T47D (cell line): ENCODE results near the gene OXCT1.
A peak's percentile ranks its signal among the peaks of the same experiment; 100 is the strongest.

Experiments
- DNase-seq, 2 experiments: peaks; one replicate each; pipeline versions ENCODE4 v3.0.0 to v3.0.0-alpha.2; 2011 to 2012; ENCODE audit warnings: low read depth in 1 of 2, low spot score in 1 of 2
- JUND ChIP-seq: IDR thresholded peaks from 2 replicates; pipeline ENCODE4 v1.6.1; 2012; ENCODE audit warnings: low read depth
- in situ Hi-C: cut with HindIII; loops from 2 replicates; pipeline ENCODE4 v1.10.0; 2016; ENCODE audit warnings: low sequenced_read_pairs, low pct_unique_long_range_greater_than_20kb

The OXCT1 gene

DNA sequence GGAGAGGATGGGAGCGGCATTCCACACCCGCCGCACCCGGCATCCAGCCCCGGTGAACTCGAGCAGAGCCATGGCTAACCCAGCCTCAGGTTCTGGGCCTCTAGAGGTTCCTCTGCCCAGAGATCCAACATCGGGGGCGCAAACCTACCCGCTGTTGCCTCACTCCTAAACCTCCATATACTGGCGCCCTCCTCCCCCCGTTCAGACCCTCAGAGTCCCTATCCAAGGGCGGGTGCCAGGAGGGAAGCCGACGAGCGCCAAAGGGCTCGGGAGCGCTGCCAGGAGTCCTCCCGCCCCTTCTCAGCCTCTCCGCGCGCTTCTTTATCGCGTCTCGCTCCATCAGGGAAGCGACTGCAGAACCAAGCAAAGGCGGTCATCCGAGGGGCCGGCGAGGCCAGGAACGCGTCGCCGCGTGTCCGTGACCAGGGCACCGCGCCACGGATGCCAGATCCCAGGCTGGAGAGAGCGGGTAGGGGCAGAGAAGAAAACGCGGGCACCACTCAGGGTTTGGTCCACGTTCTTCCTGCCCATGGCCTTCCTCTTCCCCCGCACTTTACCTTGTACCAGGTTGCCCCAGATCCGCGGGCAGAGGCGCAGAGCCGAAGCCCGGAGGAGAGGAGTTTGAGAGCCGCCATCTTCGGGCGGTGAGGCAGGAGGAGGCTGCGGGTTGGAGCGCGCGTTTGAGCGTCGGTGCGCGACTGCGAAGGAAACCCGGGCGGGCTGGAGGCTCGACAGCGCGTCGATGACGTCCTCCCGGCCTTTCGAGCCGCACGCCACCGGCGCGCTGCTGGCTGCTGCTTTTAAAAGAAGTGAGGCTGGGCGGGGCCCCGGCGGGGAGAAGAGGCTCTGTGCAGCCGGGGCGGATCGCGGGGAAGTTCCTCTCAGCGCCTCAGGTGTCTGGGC, at the start of gene OXCT1:
Gene OXCT1 (minus strand): TSS at position 702 of the 903 bp plus-strand sequence. CDS start 67 bp downstream, at position 635.
- in situ Hi-C loops = no loop called here
- DNase-seq = peak in 1 of 2 experiments; percentile 53
- no peak for TF ChIP-seq JUND

GRCh38 chr5:41918105-41918504, 47.9 kb upstream of the OXCT1 start:
- in situ Hi-C loops = no loop called here
- no peak for TF ChIP-seq JUND
- no peak for DNase-seq

- TF ChIP-seq JUND = no peak
- DNase-seq = no peak
- in situ Hi-C loops = no loop called here
Measured at GRCh38 chr5:41908374-41909079, 38.3 kb upstream of the OXCT1 start.

- TF ChIP-seq JUND = no peak
- in situ Hi-C loops = no loop called here
- DNase-seq = no peak
Measured at GRCh38 chr5:41906151-41906550, 35.9 kb upstream of the OXCT1 start.

DNA sequence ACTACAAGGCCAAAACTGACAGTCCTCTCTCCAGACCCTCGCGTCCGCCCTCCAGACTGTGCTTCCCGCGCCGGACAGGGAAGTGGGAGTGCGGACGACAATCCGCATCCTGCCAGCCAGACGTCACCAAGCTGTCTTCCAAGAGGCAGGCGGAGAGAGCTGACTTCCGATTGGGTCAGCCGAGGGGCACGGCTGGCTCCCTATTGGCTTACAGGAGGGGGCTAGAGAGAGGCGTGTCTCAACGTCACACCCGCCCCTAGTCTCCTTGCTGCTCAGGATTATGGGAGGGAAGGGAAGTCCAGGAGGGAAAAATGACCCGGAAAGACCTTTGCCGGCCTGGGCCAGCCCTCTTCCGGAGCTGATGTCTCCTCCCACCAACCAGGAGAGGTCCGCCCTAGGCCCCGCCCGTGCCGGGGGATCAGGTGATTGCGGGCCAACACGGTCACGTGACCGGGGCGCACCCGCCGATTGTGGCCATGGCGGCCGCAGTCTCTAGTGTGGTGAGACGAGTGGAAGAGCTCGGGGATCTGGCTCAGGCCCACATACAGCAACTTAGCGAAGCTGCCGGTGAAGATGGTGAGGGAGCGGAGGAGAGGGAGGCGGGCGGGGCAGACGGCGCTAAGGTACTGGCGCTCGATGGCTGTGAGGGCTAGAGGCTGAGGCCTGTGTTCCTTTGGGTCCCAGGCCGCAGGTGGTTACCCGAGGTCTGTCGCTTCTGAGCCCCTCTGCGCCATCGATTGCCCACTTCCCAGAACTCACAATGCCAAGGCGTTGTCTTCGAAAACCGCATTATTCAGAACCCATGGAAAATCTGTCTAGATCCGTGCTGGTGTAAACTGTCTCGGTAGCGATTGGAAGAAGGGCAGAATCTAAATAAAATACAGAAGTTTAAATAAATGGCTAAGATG, 33.9 kb upstream of the OXCT1 start, which contains the start of gene RIMOC1:
Gene RIMOC1 (plus strand): TSS at position 453 of the 908 bp plus-strand sequence. CDS start 24 bp downstream, at position 477.
- in situ Hi-C loops = no loop called here
- peak; percentile 91 to 100 for DNase-seq
- no peak for TF ChIP-seq JUND

DNA sequence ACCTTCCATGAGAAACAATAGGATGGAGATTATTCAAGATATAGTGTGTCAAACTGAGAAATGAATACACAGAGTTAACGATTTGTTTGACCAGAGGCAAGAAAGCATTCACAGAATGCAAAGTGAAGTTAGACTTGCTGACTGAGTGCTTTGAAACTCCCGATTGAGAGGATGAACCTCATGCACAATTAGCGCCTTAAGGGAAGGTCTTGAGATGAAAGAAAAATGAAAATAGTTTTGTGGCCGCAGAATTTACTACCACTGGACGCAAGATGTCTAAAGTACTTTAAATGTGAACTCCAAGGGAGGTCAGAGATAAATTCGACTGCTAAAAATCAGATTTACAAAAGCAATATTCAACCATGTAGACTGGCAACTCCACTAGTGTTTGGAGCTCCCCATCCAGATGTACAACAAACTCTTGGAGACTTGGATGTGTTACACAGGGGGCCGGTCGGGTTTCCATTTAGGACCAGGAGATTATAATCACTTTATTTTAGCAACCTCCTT, 33.2 kb upstream of the OXCT1 start:
- no peak for DNase-seq
- in situ Hi-C loops = no loop called here
- no peak for TF ChIP-seq JUND

DNA sequence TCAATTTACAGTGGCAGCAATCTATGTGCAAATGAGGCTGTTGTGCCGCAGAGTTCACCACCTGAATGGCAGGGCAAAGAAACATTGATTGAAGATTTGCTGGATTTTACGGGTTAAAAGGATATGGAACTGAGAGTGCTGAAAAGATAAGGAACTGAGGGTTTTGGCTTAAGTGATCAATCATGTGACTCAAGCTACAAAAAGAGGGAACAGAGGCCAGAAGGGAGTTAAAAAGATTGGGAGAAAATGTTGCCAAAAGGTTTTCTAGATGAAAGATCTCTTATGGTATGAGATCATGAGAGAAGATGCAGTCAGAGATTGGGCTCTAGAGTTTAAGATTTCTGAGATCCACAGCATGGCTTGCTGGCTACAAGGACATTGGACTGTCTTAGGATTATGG, 26.0 kb upstream of the OXCT1 start:
- in situ Hi-C loops = no loop called here
- no peak for DNase-seq
- TF ChIP-seq JUND = no peak

GRCh38 chr5:41893074-41893851, 23.0 kb upstream of the OXCT1 start:
- no peak for TF ChIP-seq JUND
- in situ Hi-C loops = no loop called here
- DNase-seq = no peak

DNA sequence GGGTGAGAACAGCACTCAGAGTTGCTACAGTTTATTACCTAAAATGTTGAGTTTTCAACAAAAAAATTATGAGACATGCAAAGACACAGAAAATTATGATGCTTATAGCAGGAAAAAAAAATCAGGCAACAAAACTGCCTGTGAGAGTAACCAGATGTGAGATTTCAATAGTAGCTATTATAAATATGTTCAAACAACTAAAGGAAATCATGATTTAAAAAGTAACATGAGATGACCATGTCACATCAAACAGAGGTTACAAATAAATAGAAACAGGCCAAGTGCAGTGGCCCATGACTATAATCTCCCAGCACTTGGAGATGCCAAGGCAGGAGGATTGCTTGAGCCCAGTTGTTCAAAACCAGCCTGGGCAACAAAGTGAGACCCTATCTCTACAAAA, 21.8 kb upstream of the OXCT1 start:
- no peak for TF ChIP-seq JUND
- in situ Hi-C loops = no loop called here
- DNase-seq = no peak

GRCh38 chr5:41891066-41891707, 21.0 kb upstream of the OXCT1 start:
- DNase-seq = no peak
- no peak for TF ChIP-seq JUND
- in situ Hi-C loops = no loop called here

DNA sequence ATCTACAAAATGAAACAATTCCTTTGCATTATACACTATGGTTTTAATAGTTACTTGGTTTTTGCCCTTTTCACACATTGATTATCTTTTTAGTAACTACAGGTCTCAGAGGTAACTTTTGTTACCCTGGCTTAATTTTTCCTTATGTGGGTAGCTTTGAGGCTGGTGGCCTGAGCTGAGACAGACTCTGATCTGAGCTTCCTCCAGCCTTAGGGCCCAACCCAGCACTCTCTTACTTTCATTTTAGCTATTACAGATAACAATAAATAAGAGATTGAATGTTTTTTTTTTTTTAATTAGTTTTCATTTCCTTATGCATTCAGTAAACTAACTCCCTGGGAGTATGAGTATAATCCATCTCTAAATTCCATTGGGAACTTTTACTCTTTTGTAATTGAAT, 15.1 kb upstream of the OXCT1 start:
- TF ChIP-seq JUND = no peak
- in situ Hi-C loops = no loop called here
- DNase-seq = no peak

- no peak for DNase-seq
- in situ Hi-C loops = no loop called here
- no peak for TF ChIP-seq JUND
Measured at GRCh38 chr5:41883936-41884335, 13.7 kb upstream of the OXCT1 start.
